H1 (cell line): ENCODE results near the gene GFOD1. TPM values are rescaled to one million over a fixed set of nuclear protein-coding genes. Genes with fewer than 3 reads are reported as not detected.

Source experiments
- CTCF ChIA-PET: fragments of 300-600 bp; sonication (Branson Sonifier 250); formaldehyde crosslinking; loops from one replicate; lab custom pipeline; 2021; ENCODE audit not compliant: partially characterized antibody; lab: Charles Lee
- POLR2A ChIA-PET: fragments of 300-600 bp; sonication (Branson Sonifier 250); formaldehyde crosslinking; loops from one replicate; lab custom pipeline; 2021; ENCODE audit warnings: inconsistent platforms; ENCODE audit not compliant: partially characterized antibody; lab: Charles Lee
- DNase-seq, 2 experiments: peaks; one replicate each; pipeline versions ENCODE4 v3.0.0 to v3.0.0-alpha.2; 2010 to 2022; ENCODE audit warnings: low spot score in 2 of 2, low read depth in 1 of 2, mixed read lengths in 1 of 2
- FAIRE-seq: peaks from 2 replicates; lab custom pipeline; 2011; peaks lifted over from hg19 to GRCh38; lab: Jason Lieb, UNC
- H2AFZ ChIP-seq: 2 replicates; pipeline ENCODE4 v1.8.1; 2012; ENCODE audit warnings: low read length, inconsistent platforms
- H2AK5ac ChIP-seq: 2 replicates; pipeline ENCODE4 v1.6.1; 2013; ENCODE audit warnings: low read depth, low read length
- H2BK120ac ChIP-seq: replicated peaks from 2 replicates; pipeline ENCODE3; 2013; ENCODE audit warnings: low read depth, low read length, inconsistent platforms
- H2BK12ac ChIP-seq: 2 replicates; pipeline ENCODE4 v1.6.1; 2013; ENCODE audit warnings: low read depth, low read length
- H2BK15ac ChIP-seq: 2 replicates; pipeline ENCODE4 v1.6.1; 2013; ENCODE audit warnings: low read length
- H2BK20ac ChIP-seq: 2 replicates; pipeline ENCODE4 v1.6.1; 2013; ENCODE audit warnings: low read length
- H2BK5ac ChIP-seq: 2 replicates; pipeline ENCODE4 v1.6.1; 2013; ENCODE audit warnings: low read depth, low read length
- H3K14ac ChIP-seq: 2 replicates; pipeline ENCODE4 v1.6.1; 2013; ENCODE audit warnings: inconsistent platforms; ENCODE audit not compliant: insufficient read length
- H3K18ac ChIP-seq: 2 replicates; pipeline ENCODE4 v1.6.1; 2013; ENCODE audit warnings: low read length; ENCODE audit errors: extremely low read depth
- H3K23ac ChIP-seq: 2 replicates; pipeline ENCODE4 v1.6.1; 2013; ENCODE audit warnings: inconsistent platforms; ENCODE audit not compliant: insufficient read length
- H3K23me2 ChIP-seq: 2 replicates; pipeline ENCODE4 v1.6.1; 2013; ENCODE audit warnings: low read depth, low read length
- H3K27ac ChIP-seq: 2 replicates; pipeline ENCODE4 v1.6.1; 2011; ENCODE audit warnings: low read depth, low read length, inconsistent platforms
- H3K27me3 ChIP-seq, 4 experiments: replicated peaks in 1 of 4; 1 replicate in 1 of 4; 2 replicates in 3 of 4; pipeline versions ENCODE4 v1.6.1 to v1.8.1; 2011 to 2013; ENCODE audit warnings: low read length in 3 of 4, mild to moderate bottlenecking in 3 of 4, inconsistent platforms in 2 of 4, mixed read lengths in 2 of 4, moderate library complexity in 1 of 4; ENCODE audit not compliant: control insufficient read depth in 3 of 4, insufficient read depth in 3 of 4; ENCODE audit errors: extremely low read depth in 1 of 4
- H3K36me3 ChIP-seq, 4 experiments: 2 replicates each; pipeline versions ENCODE4 v1.6.1 to v1.8.1; 2011 to 2013; ENCODE audit warnings: mild to moderate bottlenecking in 4 of 4, low read length in 3 of 4, moderate library complexity in 2 of 4, control low read depth in 1 of 4, inconsistent platforms in 1 of 4; ENCODE audit not compliant: insufficient read depth in 4 of 4, control insufficient read depth in 2 of 4
- H3K4ac ChIP-seq: replicated peaks from 2 replicates; pipeline ENCODE3; 2013; ENCODE audit warnings: low read length, low read depth, mixed read lengths, inconsistent platforms; ENCODE audit not compliant: insufficient read length
- H3K4me1 ChIP-seq, 4 experiments: replicated peaks in 1 of 4; 1 replicate in 1 of 4; 2 replicates in 3 of 4; pipeline versions ENCODE4 v1.6.1 to v1.8.1; 2011 to 2013; ENCODE audit warnings: low read length in 3 of 4, inconsistent platforms in 2 of 4, mixed read lengths in 1 of 4; ENCODE audit not compliant: insufficient read depth in 4 of 4, control insufficient read depth in 3 of 4
- H3K4me2 ChIP-seq, 2 experiments: 2 replicates each; pipeline versions ENCODE4 v1.6.1 to v1.8.1; 2011 to 2013; ENCODE audit warnings: low read depth in 2 of 2, low read length in 2 of 2, control low read depth in 1 of 2, inconsistent platforms in 1 of 2, mild to moderate bottlenecking in 1 of 2; ENCODE audit not compliant: insufficient read depth in 1 of 2
- H3K4me3 ChIP-seq, 4 experiments: fragments of 200-600, 300-600 bp in 1 of 4; sonication (generic), shearing (Covaris generic), sonication (Bioruptor Twin) in 1 of 4; 2 replicates each; pipeline versions ENCODE4 v1.5.1 to v1.8.1; 2011 to 2016; ENCODE audit warnings: low read length in 4 of 4, low read depth in 3 of 4, control low read depth in 2 of 4, inconsistent platforms in 2 of 4, mild to moderate bottlenecking in 2 of 4, mixed read lengths in 1 of 4, moderate library complexity in 1 of 4; ENCODE audit not compliant: insufficient read depth in 2 of 4; ENCODE audit errors: extremely low read depth in 1 of 4
- H3K56ac ChIP-seq: replicated peaks from 2 replicates; pipeline ENCODE3; 2013; ENCODE audit warnings: low read depth, mild to moderate bottlenecking, mixed read lengths, low read length, inconsistent platforms; ENCODE audit not compliant: insufficient read length
- H3K79me1 ChIP-seq: 2 replicates; pipeline ENCODE4 v1.6.1; 2013; ENCODE audit warnings: low read depth, low read length, control low read depth
- H3K79me2 ChIP-seq, 2 experiments: 2 replicates each; pipeline versions ENCODE4 v1.6.1 to v1.8.1; 2012 to 2013; ENCODE audit warnings: low read length in 2 of 2, mild to moderate bottlenecking in 2 of 2, inconsistent platforms in 1 of 2; ENCODE audit not compliant: insufficient read depth in 2 of 2, control insufficient read depth in 1 of 2
- H3K9ac ChIP-seq, 4 experiments: replicated peaks in 1 of 4; 1 replicate in 1 of 4; 2 replicates in 3 of 4; pipeline versions ENCODE4 v1.6.1 to v1.8.1; 2011 to 2013; ENCODE audit warnings: low read depth in 3 of 4, low read length in 3 of 4, control low read depth in 2 of 4, mild to moderate bottlenecking in 2 of 4, moderate library complexity in 2 of 4, inconsistent platforms in 1 of 4; ENCODE audit errors: extremely low read depth in 1 of 4
- H3K9me3 ChIP-seq, 2 experiments: 2 replicates each; pipeline versions ENCODE4 v1.6.1 to v1.8.1; 2012 to 2013; ENCODE audit warnings: mild to moderate bottlenecking in 2 of 2, moderate library complexity in 2 of 2, control low read depth in 1 of 2, inconsistent platforms in 1 of 2, low read depth in 1 of 2, low read length in 1 of 2, mixed read lengths in 1 of 2; ENCODE audit not compliant: insufficient read depth in 2 of 2
- H4K20me1 ChIP-seq, 2 experiments: replicated peaks in 1 of 2; 2 replicates each; pipeline versions ENCODE3 to v1.8.1; 2011 to 2013; ENCODE audit warnings: inconsistent platforms in 2 of 2, low read length in 2 of 2, mild to moderate bottlenecking in 1 of 2; ENCODE audit not compliant: insufficient read depth in 2 of 2, control insufficient read depth in 1 of 2
- H4K5ac ChIP-seq: 2 replicates; pipeline ENCODE4 v1.6.1; 2013; ENCODE audit warnings: low read length, low read depth, mixed read lengths, inconsistent platforms; ENCODE audit not compliant: insufficient read length
- H4K8ac ChIP-seq: 2 replicates; pipeline ENCODE4 v1.8.0; 2013; ENCODE audit warnings: mild to moderate bottlenecking, moderate library complexity, low read length, inconsistent platforms; ENCODE audit not compliant: insufficient read depth; ENCODE audit errors: extremely low read depth
- H4K91ac ChIP-seq: replicated peaks from 2 replicates; pipeline ENCODE3; 2013; ENCODE audit warnings: low read length, mixed read lengths, inconsistent platforms; ENCODE audit not compliant: insufficient read length
- EZH2 ChIP-seq: fragments of 200-600 bp; sonication (generic); IDR thresholded peaks from 2 replicates; pipeline ENCODE4 v1.7.1; 2012; ENCODE audit warnings: low read depth, mild to moderate bottlenecking, moderate library complexity, low read length, inconsistent platforms; ENCODE audit not compliant: severe bottlenecking
- RFX5 ChIP-seq: IDR thresholded peaks from 2 replicates; pipeline ENCODE4 v1.6.1; 2011; ENCODE audit warnings: low read depth, low read length, improper control_type of control experiment, borderline replicate concordance
- RXRA ChIP-seq: IDR thresholded peaks from 2 replicates; pipeline ENCODE4 v1.6.1; 2011; ENCODE audit warnings: low read depth, mild to moderate bottlenecking, low read length, moderate library complexity; ENCODE audit not compliant: insufficient read depth
- WGBS, 2 experiments: shearing (Covaris generic) in 1 of 2; methylation state at CpG; one replicate each; pipeline versions ENCODE4 v1.1.6 to v1.1.7; 2013 to 2015; ENCODE audit warnings: low lambda C conversion rate in 2 of 2, mixed read lengths in 2 of 2, inconsistent platforms in 1 of 2, low coverage in 1 of 2, missing lambda C conversion rate in 1 of 2; ENCODE audit not compliant: insufficient replicate concordance in 2 of 2, insufficient coverage in 1 of 2, insufficient read length in 1 of 2; ENCODE audit errors: extremely low coverage in 1 of 2, missing lambda C conversion rate in 1 of 2; 5-methylcytosine and 5-hydroxymethylcytosine counted together
- polyA plus RNA-seq, 7 experiments: library from polyadenylated mRNA; depleted of rRNA in 3 of 7; stranded (reverse) in 5 of 7; unstranded in 2 of 7; fragments of >200 nt in 5 of 7; fragments of 200-250 nt in 2 of 7; gene quantifications; 1 replicate in 5 of 7; 2 replicates in 1 of 7; 4 replicates in 1 of 7; pipeline versions ENCODE4 v1.2.1 to v1.2.3, GENCODE V29; 2011 to 2013; ENCODE audit warnings: missing spikeins in 2 of 7, mixed read lengths in 2 of 7
- total RNA-seq: library from RNA; stranded (reverse); fragmentation: NEBNext Ultra II Directional; extraction: Animal tissue kit (Norgen Biotek cat#: 25700); gene quantifications from 2 replicates; pipeline ENCODE4 v1.2.1, GENCODE V29; 2021

GFOD1 gene
- total and polyA plus RNA-seq, 2 of the 8 experiments (the other 6 are each of a cell fraction or from before 2014, with no cell fraction given) = 2.5 to 8.8 TPM

GRCh38 chr6:13463328-13463717 lies 24.1 kb downstream of the GFOD1 start:
- Histone ChIP-seq H3K27me3 (no peaks in the 10 kb centered on the region), H3K56ac (no peak overlapping the region), H2BK12ac (0 out of 2 replicates have a peak overlapping the region, but pooled peaks have one; percentile 4), H4K20me1 (no peaks in the 10 kb centered on the region), H2BK5ac (no peak overlapping the region), H3K27ac (no peak overlapping the region), H2AFZ (no peak overlapping the region), H4K5ac (no peak overlapping the region), H3K79me1 (peaks cover 8% of the 10 kb centered on the region; the same call in 1 of the 2 replicates), H4K91ac (no peak overlapping the region), H3K4me2 (peak overlapping the region; percentile 56 to 61; a peak in 3 of 4 replicates), H3K9ac (no peak overlapping the region), H3K4ac (no peak overlapping the region), H3K14ac (no peak overlapping the region), H3K79me2 (0 out of 4 replicates have a peak, but pooled peaks cover 0 to 9% of the 10 kb centered on the region in 2 experiments), H3K23ac (no peak overlapping the region), H2BK15ac (no peak overlapping the region), H2BK120ac (peak overlapping the region; percentile 18), H3K36me3 (no peaks in the 10 kb centered on the region), H2BK20ac (no peak overlapping the region), H4K8ac (no peak overlapping the region; the same call in 1 of the 2 replicates), H2AK5ac (peak overlapping the region; percentile 87; the same call in 1 of the 2 replicates), H3K9me3 (no peaks in the 10 kb centered on the region), H3K4me1 (peaks cover 7 to 24% (median 19%) of the 10 kb centered on the region in 4 experiments), H3K4me3 (no peak overlapping the region), H3K18ac (no peak overlapping the region), H3K23me2 (no peaks in the 10 kb centered on the region)
- CTCF ChIA-PET = interaction anchor here (1.0 to 1.5 kb wide), 6 partner anchors 10 to 129 kb away, joined by 3 to 10 read pairs (median 4); no protein-coding TSS in a partner anchor
- POLR2A ChIA-PET = interaction anchor here (2.1 kb wide), 1 partner anchor 23 kb away, joined by 12 read pairs; the partner anchor contains the start of gene GFOD1
- WGBS, 2 experiments = 88% methylated on average over 8 of the region's 8 CpGs; no CpG with 5 or more reads in 1 of the 2 experiments
- TF ChIP-seq RXRA (no peak), EZH2 (no peak), RFX5 (no peak)
- FAIRE-seq (no peak), DNase-seq (no peak)
